ENCODE results near the gene ELMOD2. TPM values are rescaled to one million over a fixed set of nuclear protein-coding genes. Genes with fewer than 3 reads are reported as not detected.

The ELMOD2 gene
- total and polyA plus RNA-seq, 2 of the 13 experiments (the other 11 are each of a cell fraction or from before 2014, with no cell fraction given) = 10.2 to 38.1 TPM

- H4K20me1 ChIP-seq (ENCODE audit: insufficient read depth, low read length) = no peaks in the 10 kb centered on the region
- no peak within 1 kb of the TSS for H2AFZ ChIP-seq (ENCODE audit: low read length)
- 22% methylated on average over 38 of the region's 68 CpGs for WGBS (ENCODE audit: low lambda C conversion rate)
- H3K27ac ChIP-seq (ENCODE audit: extremely low read length, insufficient read depth, low read length) = no peak within 1 kb of the TSS
- TF ChIP-seq ZNF562 (CRISPR knock-in tag; IDR thresholded peaks at IDR 0.05; ENCODE audit: borderline replicate concordance) = no peak
- TF ChIP-seq ZNF737 (CRISPR knock-in tag; IDR thresholded peaks at IDR 0.05; ENCODE audit: borderline replicate concordance) = no peak
- TF ChIP-seq ZNF790 (CRISPR knock-in tag; IDR thresholded peaks at IDR 0.05; ENCODE audit: borderline replicate concordance) = no peak
- no peak for TF ChIP-seq ZNF709 (CRISPR knock-in tag; IDR thresholded peaks at IDR 0.05)
- no peak for TF ChIP-seq ZMYM3 (CRISPR knock-in tag; IDR thresholded peaks at IDR 0.05)
- TF ChIP-seq RFX5 (IDR thresholded peaks at IDR 0.05; ENCODE audit: low read depth, low read length) = no peak
- TF ChIP-seq ZNF776 (CRISPR knock-in tag; IDR thresholded peaks at IDR 0.05) = no peak
- TF ChIP-seq EZH2 (conservative IDR thresholded peaks at IDR 0.05; ENCODE audit: low read depth, low read length) = peak; percentile 76; the same call in 1 of the 2 replicates
- ChIA-PET CTCF (ENCODE audit: low intra/inter-chr PET ratio, low total read pairs) (no interaction called here), POLR2A (no interaction called here)
- DNase-seq (ENCODE audit: low spot score) (no peak), FAIRE-seq (no peak), ATAC-seq (peak; percentile 93)
- BruUV-seq (replicated peaks) = no TSS peak
- in situ Hi-C loops (cut with HindIII; ENCODE audit: extremely low pct_ligation_motif_present, low pct_unique_long_range_greater_than_20kb) (no loop called here), intact Hi-C loops (cut with micrococcal nuclease; ENCODE audit: unreplicated experiment) (no loop called here)
- H3K27me3 ChIP-seq (ENCODE audit: control insufficient read depth in 1 of 2, insufficient read depth in 2 of 2, low read length in 2 of 2) = peaks cover 3 to 34% of the 10 kb centered on the region in 2 experiments
- no peaks in the 10 kb centered on the region for H3K79me2 ChIP-seq (ENCODE audit: insufficient read depth, low read length)
- H3K4me3 ChIP-seq (replicated peaks in 1 of 3; ENCODE audit: insufficient read depth in 1 of 3, low read depth in 2 of 3, low read length in 3 of 3) = peak within 1 kb of the TSS in 1 of 3 experiments; percentile 48; a peak in 1 of 6 replicates
- no peaks in the 10 kb centered on the region for H3K9me3 ChIP-seq (ENCODE audit: low read length)
- no peak within 1 kb of the TSS for H3K9ac ChIP-seq (ENCODE audit: insufficient read depth, low read depth, low read length)
- no peaks in the 10 kb centered on the region for H3K36me3 ChIP-seq (replicated peaks in 1 of 2; ENCODE audit: control insufficient read depth in 1 of 2, insufficient read depth in 2 of 2, low read length in 2 of 2)
- peak within 1 kb of the TSS; percentile 51 for H3K4me2 ChIP-seq (ENCODE audit: low read depth, low read length)
- no peaks in the 10 kb centered on the region for H3K4me1 ChIP-seq (ENCODE audit: insufficient read depth, low read length)
These were observed 26.0 kb upstream of the ELMOD2 start, which contains the start of gene MGAT4D for GRCh38 chr4:140497747-140498636. Gene MGAT4D, minus strand, starts transcription at chr4:140498293. Its CDS starts 71 bp downstream, at chr4:140498222.

- Histone ChIP-seq H4K20me1 (ENCODE audit: insufficient read depth, low read length) (no peaks in the 10 kb centered on the region), H3K27ac (ENCODE audit: extremely low read length, insufficient read depth, low read length) (no peak overlapping the region), H2AFZ (ENCODE audit: low read length) (no peak overlapping the region), H3K4me1 (ENCODE audit: insufficient read depth, low read length) (no peaks in the 10 kb centered on the region), H3K9me3 (ENCODE audit: low read length) (no peaks in the 10 kb centered on the region), H3K79me2 (ENCODE audit: insufficient read depth, low read length) (no peaks in the 10 kb centered on the region), H3K36me3 (replicated peaks in 1 of 2; ENCODE audit: control insufficient read depth in 1 of 2, insufficient read depth in 2 of 2, low read length in 2 of 2) (no peaks in the 10 kb centered on the region), H3K27me3 (ENCODE audit: control insufficient read depth in 1 of 2, insufficient read depth in 2 of 2, low read length in 2 of 2) (peaks cover 3 to 31% of the 10 kb centered on the region in 2 experiments), H3K4me2 (ENCODE audit: low read depth, low read length) (no peak overlapping the region), H3K9ac (ENCODE audit: insufficient read depth, low read depth, low read length) (no peak overlapping the region), H3K4me3 (replicated peaks in 1 of 3; ENCODE audit: insufficient read depth in 1 of 3, low read depth in 2 of 3, low read length in 3 of 3) (no peak overlapping the region)
- POLR2A ChIA-PET = no interaction called here
- WGBS (ENCODE audit: low lambda C conversion rate) = 5% methylated on average over 4 of the region's 4 CpGs
- intact Hi-C loops (cut with micrococcal nuclease; ENCODE audit: unreplicated experiment) = no loop called here
- TF ChIP-seq SMARCC2 (IDR thresholded peaks at IDR 0.05) (no peak), ZNF629 (CRISPR knock-in tag; conservative IDR thresholded peaks at IDR 0.05) (no peak)
- no peak for DNase-seq (ENCODE audit: low spot score)
- no TSS peak for BruUV-seq (replicated peaks)
- no peak for FAIRE-seq
- ATAC-seq = no peak
- in situ Hi-C loops (cut with HindIII; ENCODE audit: extremely low pct_ligation_motif_present, low pct_unique_long_range_greater_than_20kb) = no loop called here
- CTCF ChIA-PET (ENCODE audit: low intra/inter-chr PET ratio, low total read pairs) = no interaction called here
These were observed 24.6 kb upstream of the ELMOD2 start for GRCh38 chr4:140499391-140499790.
